HPDE6-E6E7 (cell line): ENCODE data around the gene C2CD4D.
A peak's percentile ranks its signal among the peaks of the same experiment; 100 is the strongest.
"Not testable (repeated sequence)": the region's sequence is repeated elsewhere in the genome, so short reads cannot be mapped to it uniquely, and the experiment has no call there.

Experiments
- DNase-seq: peaks from one replicate; pipeline ENCODE4 v3.0.0; 2011; ENCODE audit warnings: missing footprints; ENCODE audit errors: extremely low spot score

Gene C2CD4D

GRCh38 chr1:151858886-151859665 lies 19.5 kb upstream of the C2CD4D start:
- no peak for DNase-seq

GRCh38 chr1:151858030-151858746 lies 18.6 kb upstream of the C2CD4D start:
- DNase-seq: no peak

DNA sequence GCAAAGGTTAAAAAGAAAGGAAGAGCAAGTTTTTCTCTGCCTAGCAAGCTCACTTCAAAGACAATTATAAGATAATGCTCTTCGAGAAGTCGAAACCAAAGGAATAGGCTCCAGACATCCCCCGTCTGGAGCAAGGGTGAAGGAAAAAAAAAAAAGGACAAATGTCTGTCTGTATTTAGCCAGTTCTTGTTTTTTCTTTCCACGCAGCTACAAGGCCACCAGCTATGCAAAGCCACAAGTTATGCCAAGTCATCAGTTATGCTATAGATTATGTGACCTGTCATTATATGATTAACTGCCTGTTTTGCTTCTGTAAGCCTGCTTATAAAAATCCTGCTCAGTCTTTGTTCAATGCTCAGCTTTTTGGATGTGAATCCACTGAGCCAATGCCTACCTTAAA lies 16.3 kb upstream of the C2CD4D start:
- no peak for DNase-seq

DNA sequence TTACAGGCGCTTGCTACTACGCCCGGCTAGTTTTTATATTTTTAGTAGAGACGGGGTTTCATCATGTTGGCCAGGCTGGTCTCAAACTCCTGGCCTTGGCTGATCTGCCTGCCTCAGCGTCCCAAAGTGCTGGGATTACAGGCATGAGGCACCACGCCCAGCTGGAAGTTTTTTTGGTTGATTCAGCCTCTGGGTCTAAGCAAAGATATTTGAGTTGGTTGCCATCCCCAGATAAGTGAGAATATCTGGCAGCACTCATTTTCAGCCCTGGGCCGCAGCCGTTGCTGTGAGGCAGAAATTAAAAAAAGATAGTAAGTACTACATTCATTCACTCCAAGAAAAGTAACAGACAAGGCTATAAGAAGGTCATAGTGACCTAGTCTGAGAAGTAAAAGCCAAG lies 15.9 kb upstream of the C2CD4D start:
- not testable (repeated sequence) for DNase-seq

GRCh38 chr1:151854658-151855057 lies 15.0 kb upstream of the C2CD4D start:
- DNase-seq: no peak

DNA sequence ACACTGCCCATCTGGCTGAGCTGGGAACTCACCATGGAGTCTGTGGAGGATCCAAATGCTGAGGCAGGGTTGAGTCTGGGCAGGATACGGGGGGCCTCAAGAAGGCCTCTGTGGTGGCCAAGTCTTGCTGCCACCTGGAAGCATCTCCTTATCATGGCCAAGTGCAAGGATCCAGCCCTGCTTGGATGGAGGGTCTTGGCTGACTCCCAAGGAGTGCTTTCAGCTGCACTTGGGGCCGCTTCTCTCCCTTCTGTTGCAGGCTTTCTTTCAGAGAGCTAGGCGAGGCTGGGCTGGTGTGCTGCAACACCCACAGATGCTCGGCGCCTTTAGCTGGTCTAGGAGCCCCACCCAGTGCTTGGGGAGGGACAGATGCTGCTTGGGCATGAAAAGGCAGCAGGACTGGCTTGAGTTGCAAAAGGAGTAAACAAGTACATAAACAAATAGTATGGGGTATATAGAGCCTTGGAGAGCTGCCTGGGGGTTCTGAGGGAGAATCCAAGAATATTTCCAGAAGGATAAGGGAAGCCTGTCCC lies 13.9 kb upstream of the C2CD4D start, which contains the start of gene THEM5:
THEM5 (minus strand) TSS at position 302 of the 533 bp plus-strand sequence; CDS start at position 155, 147 bp downstream.
- DNase-seq: no peak

GRCh38 chr1:151852733-151853132 lies 13.1 kb upstream of the C2CD4D start:
- DNase-seq: no peak

DNA sequence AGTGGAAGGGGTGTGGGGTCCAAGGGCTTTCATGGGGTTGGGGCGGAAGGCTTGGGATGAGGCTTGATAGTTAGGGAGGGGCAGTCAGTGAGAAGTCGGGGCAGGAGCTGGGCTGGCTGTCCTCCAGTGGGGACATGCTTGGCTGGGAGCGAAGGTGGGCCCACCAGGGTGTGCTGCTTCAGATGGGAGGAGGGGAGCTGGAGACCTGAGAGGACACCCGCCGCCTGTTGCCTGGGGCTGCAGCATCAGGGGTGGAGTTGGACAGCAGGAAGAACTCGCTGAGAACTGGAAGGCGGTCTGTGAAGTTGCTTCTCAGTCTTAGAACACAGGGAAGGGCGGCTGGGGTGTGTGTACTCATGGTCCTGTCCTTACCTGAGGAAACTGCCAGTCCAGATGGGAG lies 12.3 kb upstream of the C2CD4D start:
- DNase-seq: no peak

DNA sequence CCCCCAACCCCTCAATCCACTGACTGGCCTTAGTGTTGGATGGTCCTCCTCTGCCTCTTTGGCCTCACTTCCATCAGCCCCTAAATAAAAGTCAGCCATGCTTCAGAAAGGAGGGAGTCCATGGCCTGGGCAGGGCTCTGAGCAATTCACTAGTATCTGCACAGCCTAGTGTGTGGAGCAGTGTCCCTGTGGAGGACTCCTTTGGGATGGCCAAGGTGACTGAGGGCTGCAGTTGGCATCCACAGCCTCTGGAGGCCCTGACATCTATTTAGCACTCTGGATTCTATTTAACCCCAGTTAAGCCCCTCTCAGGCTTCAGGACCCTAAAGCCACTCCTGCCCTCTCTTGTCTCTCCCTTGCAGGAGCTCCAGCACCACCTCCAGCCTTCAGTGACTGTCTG lies 10.3 kb upstream of the C2CD4D start:
- DNase-seq: no peak

DNA sequence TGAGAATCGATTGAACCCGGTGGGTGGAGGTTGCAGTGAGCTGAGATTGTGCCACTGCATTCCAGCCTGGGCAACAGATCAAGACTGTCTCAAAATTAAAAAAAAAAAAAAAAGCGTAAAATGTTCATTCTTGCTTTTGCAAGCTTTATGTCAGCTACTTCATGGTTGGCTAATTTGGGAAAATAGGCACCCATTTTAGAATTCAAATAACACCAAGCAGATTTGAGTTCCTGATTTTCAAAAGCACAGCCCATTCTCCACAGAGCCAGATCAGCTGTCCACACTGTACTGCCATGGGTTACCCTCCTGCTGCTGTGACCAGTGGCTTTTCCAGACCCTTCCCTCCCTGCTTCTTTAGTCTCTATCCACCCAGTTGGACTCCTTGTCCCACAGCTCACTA lies 9.5 kb upstream of the C2CD4D start:
- DNase-seq: no peak

- DNase-seq: no peak
Measured at GRCh38 chr1:151847867-151848596, 8.4 kb upstream of the C2CD4D start.

- no peak for DNase-seq
Measured at GRCh38 chr1:151846686-151847237, 7.1 kb upstream of the C2CD4D start.

DNA sequence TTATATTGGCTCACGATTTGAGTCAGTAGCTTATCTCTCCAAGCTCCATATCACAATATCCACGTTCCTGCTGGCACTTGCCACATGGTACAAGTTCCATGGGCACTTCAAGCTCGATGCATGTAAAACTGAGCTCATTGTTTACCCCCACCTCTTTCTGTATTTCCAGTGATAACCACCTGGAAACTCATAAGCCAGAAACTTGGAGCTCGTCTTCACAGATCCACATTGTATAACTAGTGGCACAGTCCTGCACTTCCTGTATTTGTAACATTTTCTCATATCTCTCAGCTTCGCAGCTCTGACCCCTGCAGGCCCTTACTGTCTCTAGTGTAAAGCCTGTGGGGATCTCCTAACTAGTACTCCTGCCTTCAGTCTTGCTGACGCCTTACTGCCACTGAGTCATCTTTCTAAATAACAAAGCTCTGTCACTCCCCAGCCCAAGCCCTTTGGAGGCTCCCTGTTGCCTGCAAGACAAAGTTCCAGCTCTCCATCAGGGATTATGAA lies 6.5 kb upstream of the C2CD4D start:
- DNase-seq: peak; percentile 83

GRCh38 chr1:151843398-151843797 lies 3.8 kb upstream of the C2CD4D start:
- no peak for DNase-seq

GRCh38 chr1:151841141-151841540 lies 1.5 kb upstream of the C2CD4D start:
- no peak for DNase-seq

- no peak for DNase-seq
Measured at GRCh38 chr1:151840421-151840820, 801 bp upstream of the C2CD4D start.

- no peak for DNase-seq
Measured at GRCh38 chr1:151839082-151839412, 573 bp downstream of the C2CD4D start.

DNA sequence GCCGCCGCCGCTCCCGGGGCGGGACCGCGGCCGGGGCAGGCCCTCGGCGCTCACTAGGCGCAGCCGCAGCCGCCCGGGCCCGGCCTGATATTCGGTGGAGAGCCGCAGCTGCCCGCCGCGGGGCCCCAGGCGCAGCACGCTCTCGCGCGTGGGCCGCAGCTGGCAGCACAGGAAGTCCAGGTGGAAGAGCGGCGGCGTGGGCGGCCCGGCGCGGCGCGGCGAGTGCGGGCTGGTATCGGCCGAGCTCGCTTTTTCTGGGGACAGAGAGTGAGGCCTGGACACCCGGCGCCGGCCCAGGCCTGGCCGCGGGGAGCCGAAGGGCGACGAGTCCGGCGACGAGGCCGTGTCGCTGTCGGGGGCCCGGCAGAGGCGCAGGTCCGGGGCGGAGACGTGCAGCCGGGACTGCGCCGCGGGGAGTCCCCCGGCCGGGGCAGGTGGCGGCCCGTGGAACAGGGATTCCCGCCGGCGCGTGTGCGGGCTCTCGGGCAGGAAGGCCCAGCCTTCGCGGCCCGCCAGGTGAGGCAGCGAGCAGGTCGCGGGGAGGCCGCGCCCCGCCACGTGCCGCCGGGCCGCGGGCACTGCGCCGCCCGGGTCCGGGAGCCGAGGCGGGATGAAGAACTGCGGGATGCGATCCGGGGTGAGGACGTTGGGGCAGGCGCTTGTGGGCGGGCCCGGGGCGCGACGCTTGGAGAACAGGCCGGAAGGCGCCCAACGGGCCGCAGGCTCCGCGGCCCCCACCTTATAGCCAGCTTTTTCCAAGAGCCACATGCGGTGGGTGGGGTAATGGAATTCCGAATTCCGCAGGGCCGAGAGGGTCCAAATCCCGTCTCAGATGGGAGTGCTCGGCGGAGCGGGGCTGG lies 1.2 kb downstream of the C2CD4D start:
- no peak for DNase-seq

GRCh38 chr1:151837884-151838221 lies 1.8 kb downstream of the C2CD4D start:
- DNase-seq: no peak

DNA sequence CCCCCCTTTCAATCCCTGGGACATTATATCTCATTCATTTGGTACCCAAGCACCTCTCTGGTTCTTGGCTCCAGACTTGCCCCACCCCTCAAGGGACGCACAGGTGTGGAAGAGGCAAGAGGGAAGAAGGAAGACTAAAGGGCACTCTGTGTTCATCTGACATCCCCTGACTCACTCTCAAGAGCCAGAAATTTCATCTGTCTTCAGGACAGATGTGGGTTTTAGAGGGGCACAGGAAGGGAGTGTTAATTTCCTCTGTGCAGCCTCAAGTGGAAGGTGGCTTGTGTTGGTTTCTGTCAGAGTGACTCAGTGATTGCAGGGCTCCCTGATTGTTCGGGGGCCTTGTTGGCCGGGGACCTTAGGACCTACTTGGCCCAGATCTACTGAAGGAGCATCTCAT lies 2.4 kb downstream of the C2CD4D start:
- DNase-seq: no peak

DNA sequence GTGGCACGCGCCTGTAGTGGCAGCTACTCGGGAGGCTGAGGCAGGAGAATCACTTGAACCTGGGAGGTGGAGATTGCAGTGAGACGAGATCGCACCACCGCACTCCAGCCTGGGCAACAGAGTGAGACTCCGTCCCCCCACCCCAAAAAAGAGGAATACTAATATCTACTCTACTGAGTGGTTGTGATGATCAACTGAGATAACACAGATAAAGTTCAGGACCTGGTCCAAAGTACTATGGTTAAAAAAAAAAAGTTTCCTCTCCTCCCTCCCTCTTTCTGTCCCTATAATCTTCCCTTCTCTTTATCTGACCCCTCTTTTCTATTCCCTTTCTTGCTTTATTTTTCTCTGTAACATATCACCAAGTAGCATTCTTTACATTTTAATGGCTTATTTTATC lies 4.0 kb downstream of the C2CD4D start:
- no peak for DNase-seq
